T-cell (primary cell): ENCODE results near the gene CENPT. TPM values are rescaled to one million over a fixed set of nuclear protein-coding genes. Genes with fewer than 3 reads are reported as not detected.

Experiments used
- ATAC-seq, 4 experiments: fragments of 200-7000 bp in 3 of 4; fragments of 150-1000 bp in 1 of 4; cut with Tn5 transposase; replicated peaks in 1 of 4; 1 replicate in 3 of 4; 2 replicates in 1 of 4; pipeline ENCODE4 v1.10.0; 2021; ENCODE audit warnings: moderate library complexity in 3 of 4, mild to moderate bottlenecking in 2 of 4, moderate number of reproducible peaks in 1 of 4
- CTCF ChIA-PET, 2 donors: fragments of 300-600 bp; sonication (Branson Sonifier 250); formaldehyde crosslinking; loops; one replicate each; lab custom pipeline; 2022; ENCODE audit warnings: antibody characterized with exemption in 2 of 2; lab: Charles Lee
- POLR2A ChIA-PET, 2 donors: fragments of 300-600 bp; sonication (Branson Sonifier 250); formaldehyde crosslinking; loops; one replicate each; lab custom pipeline; 2022; ENCODE audit warnings: antibody characterized with exemption in 2 of 2; lab: Charles Lee
- DNase-seq, 35 experiments: peaks; one replicate each; pipeline versions ENCODE4 v3.0.0 to v3.0.0-alpha.2; 2013 to 2023
- H3K27ac ChIP-seq: one replicate; pipeline ENCODE4 v1.5.1; 2013; ENCODE audit warnings: low read length
- H3K27me3 ChIP-seq, 2 experiments: replicated peaks in 1 of 2; 1 replicate in 1 of 2; 2 replicates in 1 of 2; pipeline versions ENCODE4 v1.6.1 to v1.7.0; 2013; ENCODE audit warnings: low read length in 1 of 2, mixed read lengths in 1 of 2; ENCODE audit not compliant: control insufficient read depth in 2 of 2, insufficient read depth in 2 of 2; ENCODE audit errors: extremely low read depth in 1 of 2
- H3K36me3 ChIP-seq, 2 donors: 1 replicate in 1 of 2; 2 replicates in 1 of 2; pipeline versions ENCODE4 v1.6.1 to v1.7.0; 2013; ENCODE audit warnings: low read length in 1 of 2; ENCODE audit not compliant: control insufficient read depth in 2 of 2, insufficient read depth in 1 of 2; ENCODE audit errors: extremely low read depth in 1 of 2
- H3K4me1 ChIP-seq, 2 experiments: 1 replicate in 1 of 2; 2 replicates in 1 of 2; pipeline versions ENCODE4 v1.6.1 to v1.7.0; 2013; ENCODE audit warnings: low read length in 2 of 2, mixed read lengths in 1 of 2; ENCODE audit not compliant: insufficient read depth in 2 of 2, control insufficient read depth in 1 of 2; ENCODE audit errors: extremely low read depth in 1 of 2
- H3K4me3 ChIP-seq, 2 donors: 1 replicate in 1 of 2; 2 replicates in 1 of 2; pipeline versions ENCODE4 v1.5.1 to v1.7.0; 2013; ENCODE audit warnings: mild to moderate bottlenecking in 2 of 2, low read length in 1 of 2, moderate library complexity in 1 of 2; ENCODE audit not compliant: control insufficient read depth in 1 of 2; ENCODE audit errors: extremely low read depth in 1 of 2
- H3K9me3 ChIP-seq: 2 replicates; pipeline ENCODE4 v1.7.0; 2013
- H3K27ac Mint-ChIP-seq, 2 donors: one replicate each; pipeline ENCODE4 v1.8.0; 2020 to 2021; ENCODE audit warnings: mild to moderate bottlenecking in 2 of 2, mixed read lengths in 2 of 2
- H3K27me3 Mint-ChIP-seq, 2 donors: one replicate each; pipeline ENCODE4 v1.8.0; 2021 to 2022; ENCODE audit warnings: mixed read lengths in 2 of 2
- H3K36me3 Mint-ChIP-seq: one replicate; pipeline ENCODE4 v1.8.0; 2021; ENCODE audit warnings: mixed read lengths
- H3K4me1 Mint-ChIP-seq, 3 donors: one replicate each; pipeline ENCODE4 v1.8.0; 2020 to 2022; ENCODE audit warnings: mixed read lengths in 3 of 3, mild to moderate bottlenecking in 1 of 3
- H3K4me3 Mint-ChIP-seq, 3 donors: one replicate each; pipeline ENCODE4 v1.8.0; 2020 to 2022; ENCODE audit warnings: mild to moderate bottlenecking in 3 of 3, mixed read lengths in 3 of 3, moderate library complexity in 3 of 3
- H3K9me3 Mint-ChIP-seq, 3 donors: one replicate each; pipeline ENCODE4 v1.8.0; 2020 to 2022; ENCODE audit warnings: mixed read lengths in 3 of 3
- WGBS: methylation state at CpG from one replicate; pipeline ENCODE4 v1.1.5; 2013; ENCODE audit warnings: missing lambda C conversion rate; ENCODE audit not compliant: insufficient coverage; 5-methylcytosine and 5-hydroxymethylcytosine counted together
- total RNA-seq, 35 experiments: library from RNA in 6 of 35; stranded (reverse) in 6 of 35; fragments of 120-200 nt in 1 of 35; gene quantifications; one replicate each; pipeline versions ENCODE4 v1.2.1 to v1.2.4 and lab custom pipeline; 2013 to 2026

The CENPT gene
- total RNA-seq, 5 donors from 2014 or later (not counting 1 experiment from before 2014, with no cell fraction given) = 85.0 to 117 (median 111) TPM

DNA sequence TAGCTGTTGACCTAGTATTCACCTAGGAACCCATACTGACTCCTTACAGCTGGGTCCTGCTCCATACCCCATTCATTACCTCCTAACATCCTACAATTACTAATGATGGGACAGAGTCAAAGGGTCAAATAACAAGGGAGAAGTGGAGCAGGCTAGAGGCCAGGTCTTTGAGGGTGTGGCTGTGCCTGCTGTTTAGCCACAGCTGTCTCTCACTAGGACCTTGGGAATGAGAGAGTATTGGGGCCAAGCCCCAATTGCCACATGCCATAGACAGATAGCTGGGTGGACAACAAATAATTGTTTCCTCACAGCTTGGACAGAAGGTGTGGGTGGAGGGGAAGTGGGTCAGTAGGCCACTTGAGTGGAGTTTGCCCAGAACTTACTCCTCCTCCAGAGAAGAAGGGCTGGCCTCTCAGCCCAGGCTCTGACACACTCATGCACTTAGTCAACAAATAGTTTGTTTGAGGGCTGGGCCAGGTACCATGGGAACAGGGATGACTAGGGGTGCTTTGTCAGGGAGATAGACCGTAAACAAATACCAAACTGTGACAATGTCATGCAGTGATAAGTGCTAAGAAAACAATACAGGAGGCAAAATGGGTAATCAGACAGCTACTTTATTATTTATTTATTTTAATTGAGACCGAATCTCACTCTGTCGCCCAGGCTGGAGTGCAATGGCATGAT, 10.2 kb upstream of the CENPT start:
- DNase-seq = peak in 18 of 35 experiments; percentile 9 to 50 (median 22)

DNA sequence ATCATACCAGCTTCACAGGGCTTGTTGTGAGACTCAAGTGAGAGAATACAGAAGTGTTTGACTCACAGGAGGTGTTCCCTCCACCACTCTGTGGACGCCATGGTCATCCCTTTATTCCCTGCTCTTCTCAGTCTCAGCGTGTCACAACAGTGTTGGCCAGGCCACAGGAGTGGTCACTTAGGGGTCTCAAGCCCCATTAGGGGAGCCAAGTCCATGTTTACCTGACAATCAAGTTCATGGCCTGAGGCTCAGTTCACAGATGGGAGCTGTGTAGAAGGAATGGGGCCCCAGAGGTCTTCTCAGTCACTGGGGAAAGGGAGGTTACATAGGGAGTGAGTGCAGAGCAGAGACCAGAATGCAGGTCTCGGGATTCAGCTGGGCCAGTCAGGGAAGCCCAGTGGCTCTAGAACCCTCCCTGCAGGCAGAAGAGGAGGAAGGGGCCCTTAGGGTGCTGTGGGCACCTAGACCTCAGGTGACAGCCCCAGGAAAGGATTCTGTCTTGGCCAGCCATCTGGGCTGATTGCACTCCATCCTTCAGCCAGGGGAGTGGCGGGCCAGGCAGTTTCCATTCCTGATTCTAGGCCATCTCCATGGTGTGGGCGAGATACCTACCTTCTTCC, 9.5 kb upstream of the CENPT start:
- Mint-ChIP-seq H3K9me3 (no peaks in the 10 kb centered on the region), H3K4me1 (peaks cover 29 to 45% (median 38%) of the 10 kb centered on the region in 3 donors), H3K4me3 (no peak overlapping the region), H3K36me3 (peaks cover 3% of the 10 kb centered on the region), H3K27me3 (no peaks in the 10 kb centered on the region), H3K27ac (peak overlapping the region; percentile 21 to 40)
- Histone ChIP-seq H3K27ac (peak overlapping the region; percentile 55), H3K4me1 (peaks cover 0 to 27% of the 10 kb centered on the region in 2 experiments), H3K9me3 (no peaks in the 10 kb centered on the region), H3K4me3 (no peak overlapping the region), H3K27me3 (no peaks in the 10 kb centered on the region), H3K36me3 (peaks cover 0 to 15% of the 10 kb centered on the region in 2 donors)
- POLR2A ChIA-PET = interaction anchor here in 1 of 2 donors (0.7 kb wide), 1 partner anchor 197 kb away, joined by 7 read pairs; no protein-coding TSS in a partner anchor
- ATAC-seq (no peak), DNase-seq (no peak)
- 100% methylated on average over 4 of the region's 5 CpGs for WGBS
- CTCF ChIA-PET = interaction anchor here in 1 of 2 donors (0.7 to 0.8 kb wide), 2 partner anchors 12 to 1885 kb away, joined by 4 read pairs; no protein-coding TSS in a partner anchor

More for the DNA sequence above, 10.2 kb upstream of the CENPT start:
- Mint-ChIP-seq H3K9me3 (no peaks in the 10 kb centered on the region), H3K4me3 (no peak overlapping the region), H3K27ac (peak overlapping the region; percentile 40 to 69), H3K4me1 (peaks cover 32 to 45% (median 38%) of the 10 kb centered on the region in 3 donors), H3K36me3 (peaks cover 3% of the 10 kb centered on the region), H3K27me3 (no peaks in the 10 kb centered on the region)
- H3K4me3 ChIP-seq = no peak overlapping the region
- whole genome bisulfite sequencing = no CpG with 5 or more reads among the region's 3 CpGs
- peaks cover 0 to 16% of the 10 kb centered on the region in 2 donors for H3K36me3 ChIP-seq
- CTCF ChIA-PET = interaction anchor here in 1 of 2 donors (0.6 kb wide), 1 partner anchor 46 kb away, joined by 5 read pairs; no protein-coding TSS in a partner anchor
- ATAC-seq = peak; percentile 48 to 64 (median 54)
- H3K9me3 ChIP-seq = no peaks in the 10 kb centered on the region
- POLR2A ChIA-PET = no interaction called here
- H3K4me1 ChIP-seq = peaks cover 0 to 25% of the 10 kb centered on the region in 2 experiments
- peak overlapping the region; percentile 55 for H3K27ac ChIP-seq
- no peaks in the 10 kb centered on the region for H3K27me3 ChIP-seq

- Mint-ChIP-seq H3K36me3 (peaks cover 3% of the 10 kb centered on the region), H3K4me3 (no peak overlapping the region), H3K27ac (no peak overlapping the region), H3K9me3 (no peaks in the 10 kb centered on the region), H3K4me1 (peaks cover 24 to 40% (median 35%) of the 10 kb centered on the region in 3 donors), H3K27me3 (no peaks in the 10 kb centered on the region)
- Histone ChIP-seq H3K36me3 (peaks cover 1 to 4% of the 10 kb centered on the region in 2 donors), H3K4me3 (no peak overlapping the region), H3K27me3 (no peaks in the 10 kb centered on the region), H3K4me1 (peaks cover 0 to 29% of the 10 kb centered on the region in 2 experiments), H3K27ac (no peak overlapping the region), H3K9me3 (no peaks in the 10 kb centered on the region)
- CTCF ChIA-PET = interaction anchor here (0.5 to 0.6 kb wide), 2 partner anchors 63 to 738 kb away, joined by 4 read pairs; no protein-coding TSS in a partner anchor
- ATAC-seq = no peak
- no peak for DNase-seq
- POLR2A ChIA-PET = interaction anchor here (0.6 to 0.7 kb wide), 3 partner anchors 18 to 41 kb away, joined by 6 to 10 read pairs (median 7); no protein-coding TSS in a partner anchor
- WGBS = 100% methylated on average over 7 of the region's 10 CpGs
Observed at GRCh38 chr16:67855789-67856188, 8.3 kb upstream of the CENPT start.

DNA sequence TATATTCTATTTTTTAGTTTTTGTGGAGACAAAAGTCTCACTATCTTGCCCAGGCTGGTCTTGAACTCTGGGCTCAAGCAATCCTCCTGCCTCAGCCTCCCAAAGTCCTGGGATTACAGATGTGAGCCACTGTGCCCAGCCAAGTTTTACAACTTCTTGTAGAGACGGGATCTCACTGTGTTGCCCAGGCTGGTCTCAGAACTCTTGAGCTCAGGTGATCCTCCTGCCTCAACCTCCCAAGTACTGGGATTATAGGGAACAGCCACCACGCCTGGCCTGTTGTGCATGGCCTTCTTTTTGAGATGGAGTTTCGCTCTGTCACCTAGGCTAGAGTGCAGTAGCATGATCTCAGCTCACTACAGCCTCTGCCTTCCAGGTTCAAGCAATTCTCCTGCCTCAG, 6.2 kb upstream of the CENPT start:
- no peaks in the 10 kb centered on the region for H3K27me3 Mint-ChIP-seq
- H3K9me3 Mint-ChIP-seq = no peaks in the 10 kb centered on the region
- ChIA-PET CTCF (no interaction called here), POLR2A (no interaction called here)
- Histone ChIP-seq H3K4me1 (peaks cover 0 to 30% of the 10 kb centered on the region in 2 experiments), H3K27me3 (no peaks in the 10 kb centered on the region), H3K4me3 (no peak overlapping the region), H3K9me3 (no peaks in the 10 kb centered on the region), H3K27ac (no peak overlapping the region), H3K36me3 (peaks cover 2 to 6% of the 10 kb centered on the region in 2 donors)
- no peak for DNase-seq
- no peak for ATAC-seq
- 100% methylated on average over 2 of the region's 3 CpGs for WGBS
- H3K36me3 Mint-ChIP-seq = peaks cover 3% of the 10 kb centered on the region
- H3K4me3 Mint-ChIP-seq = no peak overlapping the region
- H3K27ac Mint-ChIP-seq = no peak overlapping the region
- peaks cover 37 to 42% (median 39%) of the 10 kb centered on the region in 3 donors for H3K4me1 Mint-ChIP-seq

GRCh38 chr16:67848118-67848517, 625 bp upstream of the CENPT start:
- Mint-ChIP-seq H3K4me1 (peaks cover 43 to 49% (median 48%) of the 10 kb centered on the region in 3 donors), H3K4me3 (peak overlapping the region; percentile 84 to 97 (median 85)), H3K27me3 (no peaks in the 10 kb centered on the region), H3K27ac (peak overlapping the region in 1 of 2 donors; percentile 74), H3K36me3 (no peaks in the 10 kb centered on the region), H3K9me3 (no peaks in the 10 kb centered on the region)
- Histone ChIP-seq H3K9me3 (no peaks in the 10 kb centered on the region), H3K27ac (no peak overlapping the region), H3K36me3 (peaks cover 2 to 6% of the 10 kb centered on the region in 2 donors), H3K27me3 (no peaks in the 10 kb centered on the region), H3K4me1 (peaks cover 33 to 56% of the 10 kb centered on the region in 2 experiments), H3K4me3 (peak overlapping the region in 1 of 2 donors; percentile 86)
- ATAC-seq = no peak
- no peak for DNase-seq
- WGBS = 96% methylated on average over 7 of the region's 11 CpGs
- CTCF ChIA-PET = interaction anchor here in 1 of 2 donors (0.6 kb wide), 1 partner anchor 42 kb away, joined by 5 read pairs; no protein-coding TSS in a partner anchor
- POLR2A ChIA-PET = interaction anchor here (0.6 to 0.8 kb wide), 3 partner anchors 66 to 139 kb away, joined by 3 to 4 read pairs (median 3); partner anchors contain the start of gene GFOD2 (in 1 of the 2)
